HG03139 (cell line): ENCODE data around the gene C12orf42.

ENCODE experiments used
- ATAC-seq: cut with Tn5 transposase; IDR thresholded peaks from one replicate; pipeline ENCODE4 v1.9.1; 2021; ENCODE audit not compliant: unreplicated experiment

C12orf42 gene

DNA sequence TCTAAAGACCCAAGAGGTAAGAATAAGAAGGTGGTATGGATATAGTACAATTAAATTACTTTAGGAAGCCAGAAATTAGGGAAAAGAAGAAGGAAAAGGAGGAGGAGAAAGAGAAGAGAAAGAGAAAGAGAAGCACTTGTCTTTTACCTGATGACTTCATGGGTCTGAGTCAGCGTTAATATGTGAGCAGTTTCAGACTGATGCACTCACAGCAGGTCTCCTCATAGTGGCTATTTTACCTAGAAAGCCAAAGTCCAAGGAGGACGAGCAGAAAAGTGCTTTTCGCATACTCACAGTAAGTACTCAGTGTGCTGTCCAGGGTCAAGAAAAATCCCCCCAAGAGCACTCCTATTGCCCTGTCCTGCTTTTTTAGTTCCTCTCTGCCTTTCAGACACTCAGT is 222.1 kb downstream of the C12orf42 start:
- peak; percentile 45 for ATAC-seq

DNA sequence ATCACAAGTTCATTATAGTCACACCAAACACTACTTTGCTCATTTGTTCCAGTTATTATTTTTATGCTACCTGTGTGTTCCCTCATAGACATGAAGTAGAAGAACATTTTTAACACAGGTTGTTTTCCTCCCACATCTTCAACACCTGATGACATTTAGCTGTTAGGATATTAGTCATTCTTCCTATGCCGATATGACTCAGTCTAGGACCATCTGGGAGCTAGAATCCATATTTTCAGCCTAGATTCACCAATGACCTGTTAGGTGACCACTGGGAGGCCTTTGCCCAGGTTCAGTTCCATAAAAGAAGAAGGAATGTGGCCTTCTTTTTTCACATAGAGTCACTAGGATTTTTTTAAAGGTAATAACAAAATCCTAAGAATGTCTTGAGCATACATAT is 222.8 kb downstream of the C12orf42 start:
- no peak for ATAC-seq

DNA sequence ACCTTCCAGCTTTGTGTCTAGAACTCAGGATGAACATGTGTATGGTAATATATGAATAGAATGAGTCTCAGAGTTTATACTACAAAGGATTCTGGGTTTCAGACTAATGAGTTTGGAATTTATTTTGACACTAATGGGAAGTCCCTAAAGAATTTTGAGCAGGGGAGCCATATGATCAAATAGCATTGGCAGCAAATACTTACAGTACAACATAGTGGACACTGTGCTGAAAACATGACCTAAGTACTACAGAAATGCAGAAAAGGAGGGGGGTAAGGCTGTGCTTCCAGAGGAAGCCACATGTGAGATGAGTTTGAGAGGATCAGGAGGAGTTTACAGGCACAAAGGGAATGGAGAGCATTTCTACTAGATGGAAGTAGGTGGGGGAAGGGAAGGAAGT is 225.8 kb downstream of the C12orf42 start:
- no peak for ATAC-seq

DNA sequence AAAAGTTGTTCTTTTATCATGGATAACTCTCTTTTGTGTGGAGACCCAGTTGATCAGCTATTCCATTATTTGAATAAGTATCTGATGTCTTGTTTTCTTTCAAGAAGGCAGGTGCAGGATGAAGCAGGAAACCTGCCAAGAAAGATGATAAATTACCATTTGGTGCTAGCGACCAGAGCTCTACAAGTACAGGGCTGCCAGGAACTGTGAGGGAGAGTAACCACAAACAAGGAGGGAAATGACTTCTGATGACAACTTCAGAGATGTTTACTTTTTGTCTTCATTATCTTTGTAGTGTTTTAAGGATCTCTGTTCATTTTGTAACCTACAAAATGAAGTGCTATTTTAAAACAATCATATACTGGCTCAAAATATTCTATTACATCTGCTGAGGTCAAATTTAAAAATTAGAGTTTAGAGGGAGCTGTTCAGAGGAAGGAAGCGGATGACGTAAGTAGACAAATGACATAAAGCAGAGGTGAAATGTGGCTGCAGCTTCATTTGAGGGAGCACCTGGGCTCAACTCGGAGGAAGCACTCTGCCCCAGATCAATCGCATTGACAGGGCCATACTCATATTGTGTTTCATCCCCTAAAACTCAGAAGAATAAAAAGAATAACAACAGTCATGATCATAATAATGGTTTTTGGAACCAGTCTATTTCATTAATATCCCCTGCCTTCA is 226.8 kb downstream of the C12orf42 start:
- no peak for ATAC-seq

DNA sequence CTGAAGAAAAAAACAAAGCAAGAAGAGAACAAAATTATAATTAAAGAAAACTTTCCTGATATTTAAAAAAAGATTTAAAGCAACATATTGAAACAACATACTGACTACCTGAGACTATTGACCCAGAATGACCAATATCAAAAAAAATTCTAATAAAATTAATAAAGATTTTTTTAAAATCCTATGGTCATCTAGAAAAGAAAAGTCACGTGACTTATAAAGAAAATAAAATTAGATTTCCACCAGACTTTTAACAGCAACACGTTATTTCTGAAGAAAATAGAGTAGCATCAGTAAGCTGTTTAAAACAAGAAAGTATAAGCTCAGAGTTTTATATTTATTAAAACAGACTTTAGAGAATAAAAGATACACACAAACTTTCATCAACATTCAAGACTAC is 238.0 kb downstream of the C12orf42 start:
- no peak for ATAC-seq
